K562 (cell line): ENCODE results near the gene CYP51A1. TPM values are rescaled to one million over a fixed set of nuclear protein-coding genes. Genes with fewer than 3 reads are reported as not detected.

ENCODE experiments used
- ATAC-seq: fragments of 200-7000 bp; cut with Tn5 transposase; 3 replicates; pipeline ENCODE4 v1.9.1; 2020; ENCODE audit warnings: moderate library complexity
- BruUV-seq: library from RNA; stranded (reverse); fragments of 400-500 nt; replicated peaks from 2 replicates; lab custom pipeline; 2021; lab: Mats Ljungman, UMichigan
- CTCF ChIA-PET: fragments of 300-600 bp; formaldehyde crosslinking; extraction: SDS; loops from one replicate; lab custom pipeline; 2021; ENCODE audit warnings: low intra/inter-chr PET ratio; lab: Yijun Ruan, JAX
- POLR2A ChIA-PET: fragments of 300-600, 350-650 bp; sonication (Branson Sonifier 250); formaldehyde crosslinking; extraction: SDS; loops from one replicate; lab custom pipeline; 2021; ENCODE audit warnings: antibody characterized with exemption, inconsistent platforms; lab: Yijun Ruan, JAX
- DNase-seq, 4 experiments: peaks; one replicate each; pipeline versions ENCODE4 v3.0.0 to v3.0.0-alpha.2; 2011 to 2018; ENCODE audit warnings: low spot score in 3 of 4, mixed read lengths in 3 of 4; ENCODE audit errors: extremely low read depth in 1 of 4
- FAIRE-seq: peaks from 2 replicates; lab custom pipeline; 2011; peaks lifted over from hg19 to GRCh38; lab: Jason Lieb, UNC
- H2AFZ ChIP-seq: 2 replicates; pipeline ENCODE4 v1.6.0; 2011; ENCODE audit warnings: low read depth, low read length, control low read depth, inconsistent platforms
- H3K27ac ChIP-seq: fragments of 200-600 bp; 3 replicates; pipeline ENCODE4 v1.8.0; 2011; ENCODE audit warnings: low read depth, mild to moderate bottlenecking, control low read depth, inconsistent platforms, low read length, moderate library complexity, mixed read lengths; ENCODE audit errors: extremely low read depth
- H3K27me3 ChIP-seq, 2 experiments: fragments of 300-600 bp in 1 of 2; 2 replicates in 1 of 2; 3 replicates in 1 of 2; pipeline versions ENCODE4 v1.6.0 to v1.8.0; 2011; ENCODE audit warnings: inconsistent platforms in 2 of 2, low read length in 2 of 2, mild to moderate bottlenecking in 1 of 2, mixed read lengths in 1 of 2, moderate library complexity in 1 of 2; ENCODE audit not compliant: control insufficient read depth in 2 of 2, insufficient read depth in 2 of 2
- H3K36me3 ChIP-seq: fragments of 300-600 bp; 3 replicates; pipeline ENCODE4 v1.8.0; 2011; ENCODE audit warnings: mild to moderate bottlenecking, low read length, inconsistent platforms; ENCODE audit not compliant: control insufficient read depth, insufficient read depth
- H3K4me1 ChIP-seq, 2 experiments: fragments of 200-600 bp in 1 of 2; replicated peaks in 1 of 2; 2 replicates in 1 of 2; 3 replicates in 1 of 2; pipeline versions ENCODE4 v1.5.1 to v1.8.0; 2011; ENCODE audit warnings: inconsistent platforms in 2 of 2, low read length in 2 of 2, mild to moderate bottlenecking in 1 of 2, mixed read lengths in 1 of 2, moderate library complexity in 1 of 2; ENCODE audit not compliant: control insufficient read depth in 2 of 2, insufficient read depth in 2 of 2
- H3K4me2 ChIP-seq: 2 replicates; pipeline ENCODE4 v1.6.1; 2011; ENCODE audit warnings: low read length, control low read depth, inconsistent platforms, mixed read lengths; ENCODE audit not compliant: insufficient read depth
- H3K4me3 ChIP-seq: fragments of 200-600 bp; sonication (generic), shearing (Covaris generic); 2 replicates; pipeline ENCODE4 v1.5.1; 2016; ENCODE audit warnings: control low read depth, inconsistent platforms
- H3K79me2 ChIP-seq: fragments of 200-600 bp; 3 replicates; pipeline ENCODE4 v1.8.0; 2011; ENCODE audit warnings: low read length, inconsistent platforms; ENCODE audit not compliant: control insufficient read depth, insufficient read depth
- H3K9ac ChIP-seq, 2 experiments: 2 replicates each; pipeline versions ENCODE4 v1.6.0 to v1.6.1; 2011; ENCODE audit warnings: low read depth in 2 of 2, low read length in 2 of 2, control low read depth in 1 of 2, inconsistent platforms in 1 of 2, mild to moderate bottlenecking in 1 of 2, mixed read lengths in 1 of 2; ENCODE audit not compliant: insufficient read depth in 1 of 2
- H3K9me1 ChIP-seq: one replicate; pipeline ENCODE4 v1.6.0; 2011; ENCODE audit warnings: inconsistent platforms, mild to moderate bottlenecking, low read length, moderate library complexity; ENCODE audit not compliant: control insufficient read depth, insufficient read depth
- H3K9me3 ChIP-seq: replicated peaks from 2 replicates; pipeline ENCODE4 v1.5.1; 2011; ENCODE audit warnings: low read depth, low read length, inconsistent platforms; ENCODE audit not compliant: control insufficient read depth, insufficient read depth
- H4K20me1 ChIP-seq: replicated peaks from 2 replicates; pipeline ENCODE4 v1.6.1; 2011; ENCODE audit warnings: low read length, inconsistent platforms, mixed read lengths; ENCODE audit not compliant: control insufficient read depth, insufficient read depth
- DPF2 ChIP-seq: fragments of 450-650 bp; IDR thresholded peaks from 2 replicates; pipeline ENCODE4 v1.6.1; 2016
- ETV6 ChIP-seq, 3 experiments: fragments of 150-350 bp in 1 of 3; sonication (generic) in 1 of 3; formaldehyde crosslinking in 1 of 3; IDR thresholded peaks; 2 replicates each; pipeline versions ENCODE4 v1.6.1 to v1.8.0; 2014 to 2022; ENCODE audit warnings: borderline replicate concordance in 2 of 3, low read depth in 2 of 3, antibody characterized with exemption in 1 of 3, low read length in 1 of 3, mild to moderate bottlenecking in 1 of 3, missing genetic modification reagents in 1 of 3
- GATA2 ChIP-seq: sonication (generic); formaldehyde crosslinking; IDR thresholded peaks from 2 replicates; pipeline ENCODE4 v1.4.0; 2020; ENCODE audit warnings: mild to moderate bottlenecking, missing genetic modification reagents
- RHOXF2B ChIP-seq: fragments of 250-450 bp; sonication (Bioruptor Pico); conservative IDR thresholded peaks from 2 replicates; pipeline ENCODE4 v1.5.1; 2021
- SMARCA5 ChIP-seq: fragments of 450-650 bp; IDR thresholded peaks from 2 replicates; pipeline ENCODE4 v1.6.1; 2016
- SMC3 ChIP-seq: conservative IDR thresholded peaks from 2 replicates; pipeline ENCODE4 v1.6.1; 2011; ENCODE audit warnings: low read depth, low read length, improper control_type of control experiment; ENCODE audit not compliant: insufficient read depth
- ZNF212 ChIP-seq: fragments of 450-650 bp; formaldehyde crosslinking; IDR thresholded peaks from 2 replicates; pipeline ENCODE4 v1.4.0; 2020; ENCODE audit warnings: mild to moderate bottlenecking
- ZNF407 ChIP-seq: fragments of 450-650 bp; IDR thresholded peaks from 2 replicates; pipeline ENCODE4 v1.6.1; 2016; ENCODE audit warnings: low read depth
- ZNF696 ChIP-seq: fragments of 250-450 bp; sonication (Bioruptor Pico); conservative IDR thresholded peaks from 2 replicates; pipeline ENCODE4 v1.4.0; 2020; ENCODE audit warnings: mild to moderate bottlenecking, moderate library complexity
- in situ Hi-C: fragments of 300-500 bp; cut with MboI; formaldehyde crosslinking; loops from 4 replicates; pipeline ENCODE4 v1.15.0; 2018; ENCODE audit warnings: inconsistent platforms, mixed read lengths
- intact Hi-C: fragments of 100-400 bp; cut with micrococcal nuclease; formaldehyde crosslinking; loops from 2 replicates; pipeline ENCODE4 v1.14.2; 2022
- polyA plus RNA-seq, 8 experiments: library from polyadenylated mRNA; depleted of rRNA in 4 of 8; stranded (reverse) in 5 of 8; unstranded in 3 of 8; fragments of >200 nt; fragmentation: Nextera tagmentation in 2 of 8; fragmentation: Illumina TruSeq in 1 of 8; extraction: Ambion mirVana in 2 of 8; extraction: Trizol in 1 of 8; gene quantifications; 2 replicates each; pipeline versions ENCODE4 v1.2.1 to v1.2.3, GENCODE V29; 2011 to 2014; ENCODE audit warnings: inconsistent platforms in 1 of 8, missing spikeins in 1 of 8
- total RNA-seq, 7 experiments: library from RNA; depleted of rRNA in 6 of 7; stranded (reverse); fragments of >200 nt in 6 of 7; fragmentation: Illumina TruSeq in 2 of 7; extraction: Trizol in 2 of 7; gene quantifications; 2 replicates each; pipeline versions ENCODE4 v1.2.1 to v1.2.3, GENCODE V29; 2011 to 2021; ENCODE audit warnings: low replicate concordance in 1 of 7
- TF ChIP-seq, protein P1 (sequence below): fragments of 150-350 bp; conservative IDR thresholded peaks from 2 replicates; pipeline ENCODE4 v1.6.1; 2014; ENCODE audit warnings: low read length

The CYP51A1 gene
- total and polyA plus RNA-seq, 9 of the 15 experiments (the other 6 are each of a cell fraction or from before 2014, with no cell fraction given), result 35.4 to 151 (median 80.3) TPM

- intact Hi-C loops, result no loop called here
- H3K36me3 ChIP-seq, result peaks cover 96% of the 10 kb centered on the region
- DNase-seq (no peak), ATAC-seq (no peak), FAIRE-seq (no peak)
- no peak overlapping the region for H3K4me2 ChIP-seq
- no peaks in the 10 kb centered on the region for H3K4me1 ChIP-seq
- H3K27me3 ChIP-seq, result no peaks in the 10 kb centered on the region
- BruUV-seq, result no TSS peak
- H3K9me1 ChIP-seq, result no peaks in the 10 kb centered on the region
- TF ChIP-seq ZNF696 (CRISPR knock-in tag), result no peak
- no peak for TF ChIP-seq ETV6 (IDR thresholded peaks at IDR 0.05; ENCODE audit: borderline replicate concordance in 1 of 2, low read depth in 2 of 2, low read length in 1 of 2)
- TF ChIP-seq ETV6 (CRISPR knock-in tag; IDR thresholded peaks at IDR 0.05; ENCODE audit: borderline replicate concordance), result no peak
- TF ChIP-seq GATA2 (CRISPR knock-in tag), result no peak
- no peak for TF ChIP-seq ZNF407
- no peak for TF ChIP-seq DPF2
- no peak for TF ChIP-seq ZNF212 (CRISPR knock-in tag)
- no peak for TF ChIP-seq RHOXF2B (CRISPR knock-in tag)
- TF ChIP-seq, protein P1, sequence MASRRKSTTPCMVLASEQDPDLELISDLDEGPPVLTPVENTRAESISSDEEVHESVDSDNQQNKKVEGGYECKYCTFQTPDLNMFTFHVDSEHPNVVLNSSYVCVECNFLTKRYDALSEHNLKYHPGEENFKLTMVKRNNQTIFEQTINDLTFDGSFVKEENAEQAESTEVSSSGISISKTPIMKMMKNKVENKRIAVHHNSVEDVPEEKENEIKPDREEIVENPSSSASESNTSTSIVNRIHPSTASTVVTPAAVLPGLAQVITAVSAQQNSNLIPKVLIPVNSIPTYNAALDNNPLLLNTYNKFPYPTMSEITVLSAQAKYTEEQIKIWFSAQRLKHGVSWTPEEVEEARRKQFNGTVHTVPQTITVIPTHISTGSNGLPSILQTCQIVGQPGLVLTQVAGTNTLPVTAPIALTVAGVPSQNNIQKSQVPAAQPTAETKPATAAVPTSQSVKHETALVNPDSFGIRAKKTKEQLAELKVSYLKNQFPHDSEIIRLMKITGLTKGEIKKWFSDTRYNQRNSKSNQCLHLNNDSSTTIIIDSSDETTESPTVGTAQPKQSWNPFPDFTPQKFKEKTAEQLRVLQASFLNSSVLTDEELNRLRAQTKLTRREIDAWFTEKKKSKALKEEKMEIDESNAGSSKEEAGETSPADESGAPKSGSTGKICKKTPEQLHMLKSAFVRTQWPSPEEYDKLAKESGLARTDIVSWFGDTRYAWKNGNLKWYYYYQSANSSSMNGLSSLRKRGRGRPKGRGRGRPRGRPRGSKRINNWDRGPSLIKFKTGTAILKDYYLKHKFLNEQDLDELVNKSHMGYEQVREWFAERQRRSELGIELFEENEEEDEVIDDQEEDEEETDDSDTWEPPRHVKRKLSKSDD, result no peak
- TF ChIP-seq SMC3, result no peak
- TF ChIP-seq SMARCA5, result no peak
- no peak overlapping the region for H3K4me3 ChIP-seq
- in situ Hi-C loops, result no loop called here
- H2AFZ ChIP-seq, result no peak overlapping the region
- CTCF ChIA-PET, result no interaction called here
- H4K20me1 ChIP-seq, result no peaks in the 10 kb centered on the region
- no peaks in the 10 kb centered on the region for H3K9me3 ChIP-seq
- no peak overlapping the region for H3K27ac ChIP-seq
- H3K79me2 ChIP-seq, result peaks cover 53% of the 10 kb centered on the region
- no peak overlapping the region for H3K9ac ChIP-seq
- POLR2A ChIA-PET, result no interaction called here
These were observed 12.6 kb downstream of the CYP51A1 start for GRCh38 chr7:92121681-92122080.
